SJSA1 (cell line): ENCODE data around the gene PCSK6. TPM values are rescaled to one million over a fixed set of nuclear protein-coding genes. Genes with fewer than 3 reads are reported as not detected.
A peak's percentile ranks its signal among the peaks of the same experiment; 100 is the strongest.

Experiments
- DNase-seq, 2 experiments: peaks; one replicate each; pipeline ENCODE4 v3.0.0-alpha.2; 2015 to 2020; ENCODE audit warnings: low spot score in 2 of 2, low read depth in 1 of 2
- H3K27ac ChIP-seq: fragments of 250-450 bp; sonication (Bioruptor Pico); 2 replicates; pipeline ENCODE4 v1.5.1; 2020; ENCODE audit warnings: mild to moderate bottlenecking, moderate library complexity
- H3K27me3 ChIP-seq: fragments of 250-450 bp; sonication (Bioruptor Pico); replicated peaks from 2 replicates; pipeline ENCODE4 v1.5.1; 2020; ENCODE audit warnings: mild to moderate bottlenecking, moderate library complexity
- H3K36me3 ChIP-seq: fragments of 250-450 bp; sonication (Bioruptor Pico); 2 replicates; pipeline ENCODE4 v1.5.1; 2020; ENCODE audit warnings: mild to moderate bottlenecking
- H3K4me1 ChIP-seq: fragments of 250-450 bp; sonication (Bioruptor Pico); replicated peaks from 2 replicates; pipeline ENCODE4 v1.6.1; 2021; ENCODE audit warnings: mild to moderate bottlenecking
- H3K4me3 ChIP-seq: fragments of 250-450 bp; sonication (Bioruptor Pico); 2 replicates; pipeline ENCODE4 v1.5.1; 2020; ENCODE audit warnings: mild to moderate bottlenecking
- H3K9me3 ChIP-seq: fragments of 250-450 bp; sonication (Bioruptor Pico); replicated peaks from 2 replicates; pipeline ENCODE4 v1.5.1; 2020; ENCODE audit warnings: mild to moderate bottlenecking
- total RNA-seq: library from RNA; depleted of rRNA; stranded (reverse); fragments of >200 nt; shearing (Covaris generic); gene quantifications from 2 replicates; pipeline ENCODE4 v1.2.3, GENCODE V29; 2014; rRNA removed

The PCSK6 gene
- total RNA-seq, 1 experiment from 2014 or later = 1.7 TPM

DNA sequence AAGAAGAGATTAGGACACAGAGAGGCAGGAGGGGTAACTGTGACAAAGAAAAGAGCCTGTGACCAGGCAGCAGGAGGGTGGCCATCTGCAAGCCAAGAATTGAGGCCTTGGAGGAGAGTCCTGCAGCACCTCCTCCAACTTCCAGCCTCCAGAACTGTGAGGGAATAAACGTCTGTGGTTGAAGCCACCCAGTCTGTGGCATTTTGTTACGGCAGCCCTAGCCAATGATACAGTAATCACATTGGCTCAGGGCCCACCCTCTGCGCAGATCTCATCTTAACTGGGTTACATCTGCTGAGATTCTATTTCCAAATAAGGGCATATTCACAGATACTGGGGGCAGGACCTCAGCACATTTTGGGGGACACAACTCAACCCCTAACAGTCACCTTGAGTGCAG lies 223.5 kb downstream of the PCSK6 start:
- Histone ChIP-seq H3K4me1 (peaks cover 51% of the 10 kb centered on the region), H3K27me3 (no peaks in the 10 kb centered on the region), H3K27ac (peak overlapping the region; percentile 73), H3K4me3 (no peak overlapping the region), H3K36me3 (peaks cover 30% of the 10 kb centered on the region), H3K9me3 (no peaks in the 10 kb centered on the region)
- DNase-seq = peak; percentile 87 to 93

DNA sequence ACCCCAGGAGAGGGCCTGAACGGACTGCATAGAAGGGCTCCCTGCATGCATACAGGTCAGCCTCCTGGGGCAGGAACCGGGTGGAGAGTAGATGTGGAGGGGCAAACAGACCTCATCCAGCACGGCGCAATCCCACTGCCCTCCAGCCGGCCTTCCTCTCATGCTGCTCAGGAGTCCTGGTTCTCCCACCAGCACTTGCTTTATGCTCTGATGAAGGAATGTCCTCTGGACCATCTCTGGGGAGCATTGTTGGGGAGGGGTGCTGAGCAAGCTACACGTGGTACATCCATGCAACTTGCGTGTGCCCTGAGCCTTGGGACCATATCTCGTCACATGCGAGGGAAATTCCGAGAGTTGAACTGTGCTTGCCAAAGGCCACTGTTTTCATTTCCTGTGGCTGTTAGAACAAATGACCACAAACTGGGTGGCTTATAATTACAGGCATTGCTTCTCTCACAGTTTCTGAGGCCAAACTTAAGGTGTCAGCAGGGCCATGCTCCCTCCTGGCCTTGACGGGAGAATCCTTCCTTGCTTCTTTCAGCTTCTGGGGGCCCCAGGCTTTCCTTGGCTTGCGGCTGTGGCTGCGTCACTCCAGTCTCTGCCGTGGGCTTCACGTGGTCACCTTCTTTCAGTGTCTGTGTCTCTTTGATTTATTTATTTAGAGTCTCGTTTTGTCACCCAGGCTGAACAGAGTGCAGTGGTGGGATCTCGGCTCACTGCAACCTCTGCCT lies 224.4 kb downstream of the PCSK6 start:
- Histone ChIP-seq H3K9me3 (no peaks in the 10 kb centered on the region), H3K4me1 (peaks cover 51% of the 10 kb centered on the region)

DNA sequence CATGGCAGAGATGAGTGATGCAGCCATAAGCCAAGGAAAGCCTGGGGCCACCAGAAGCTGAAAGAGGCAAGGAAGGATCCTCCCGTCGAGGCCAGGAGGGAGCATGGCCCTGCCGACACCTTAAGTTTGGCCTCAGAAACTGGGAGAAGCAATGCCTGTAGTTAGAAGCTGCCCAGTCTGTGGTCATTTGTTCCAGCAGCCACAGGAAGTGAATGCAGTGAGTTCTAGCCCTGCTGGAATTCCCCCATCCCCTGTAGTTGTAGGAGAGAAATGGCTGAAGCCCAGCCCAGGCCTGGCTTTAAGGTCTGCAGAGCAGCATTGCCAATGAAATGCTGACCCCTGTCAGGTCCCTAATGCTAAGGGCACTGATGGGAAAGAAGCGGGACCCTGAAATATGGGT lies 225.5 kb downstream of the PCSK6 start:
- peak in 1 of 2 experiments; percentile 26 for DNase-seq
- H3K4me1 ChIP-seq = peaks cover 51% of the 10 kb centered on the region
- no peaks in the 10 kb centered on the region for H3K27me3 ChIP-seq
- H3K9me3 ChIP-seq = no peaks in the 10 kb centered on the region
- no peak overlapping the region for H3K4me3 ChIP-seq
- peaks cover 10% of the 10 kb centered on the region for H3K36me3 ChIP-seq
- H3K27ac ChIP-seq = peak overlapping the region; percentile 51; the same call in 1 of the 2 replicates

More for the DNA sequence above, 224.4 kb downstream of the PCSK6 start:
- H3K27ac ChIP-seq = peak overlapping the region; percentile 51
- DNase-seq = peak in 1 of 2 experiments; percentile 50
- H3K36me3 ChIP-seq = peaks cover 21% of the 10 kb centered on the region
- H3K27me3 ChIP-seq = no peaks in the 10 kb centered on the region
- no peak overlapping the region for H3K4me3 ChIP-seq

DNA sequence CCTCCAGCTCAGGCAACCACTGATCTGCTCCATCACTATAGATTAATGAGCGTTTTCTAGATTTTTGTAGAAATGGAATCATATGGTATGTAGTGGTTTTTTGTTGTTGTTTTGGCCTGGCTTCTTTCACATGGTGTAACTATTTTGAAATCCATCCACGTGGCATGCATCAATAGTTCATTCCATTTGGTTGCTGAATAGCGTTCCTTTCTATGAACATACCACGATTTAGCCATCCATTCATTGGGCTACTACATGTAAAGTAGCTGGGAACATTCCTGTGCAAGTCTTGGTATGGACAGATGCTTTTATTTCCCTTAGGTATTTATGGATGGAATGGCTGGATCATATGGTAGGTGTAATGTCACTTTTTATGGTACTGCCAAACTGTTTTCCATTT lies 227.0 kb downstream of the PCSK6 start:
- Histone ChIP-seq H3K4me1 (peaks cover 40% of the 10 kb centered on the region), H3K27me3 (no peaks in the 10 kb centered on the region), H3K9me3 (no peaks in the 10 kb centered on the region), H3K36me3 (no peaks in the 10 kb centered on the region; the same call in 1 of the 2 replicates), H3K27ac (no peak overlapping the region), H3K4me3 (no peak overlapping the region)
- DNase-seq = no peak

DNA sequence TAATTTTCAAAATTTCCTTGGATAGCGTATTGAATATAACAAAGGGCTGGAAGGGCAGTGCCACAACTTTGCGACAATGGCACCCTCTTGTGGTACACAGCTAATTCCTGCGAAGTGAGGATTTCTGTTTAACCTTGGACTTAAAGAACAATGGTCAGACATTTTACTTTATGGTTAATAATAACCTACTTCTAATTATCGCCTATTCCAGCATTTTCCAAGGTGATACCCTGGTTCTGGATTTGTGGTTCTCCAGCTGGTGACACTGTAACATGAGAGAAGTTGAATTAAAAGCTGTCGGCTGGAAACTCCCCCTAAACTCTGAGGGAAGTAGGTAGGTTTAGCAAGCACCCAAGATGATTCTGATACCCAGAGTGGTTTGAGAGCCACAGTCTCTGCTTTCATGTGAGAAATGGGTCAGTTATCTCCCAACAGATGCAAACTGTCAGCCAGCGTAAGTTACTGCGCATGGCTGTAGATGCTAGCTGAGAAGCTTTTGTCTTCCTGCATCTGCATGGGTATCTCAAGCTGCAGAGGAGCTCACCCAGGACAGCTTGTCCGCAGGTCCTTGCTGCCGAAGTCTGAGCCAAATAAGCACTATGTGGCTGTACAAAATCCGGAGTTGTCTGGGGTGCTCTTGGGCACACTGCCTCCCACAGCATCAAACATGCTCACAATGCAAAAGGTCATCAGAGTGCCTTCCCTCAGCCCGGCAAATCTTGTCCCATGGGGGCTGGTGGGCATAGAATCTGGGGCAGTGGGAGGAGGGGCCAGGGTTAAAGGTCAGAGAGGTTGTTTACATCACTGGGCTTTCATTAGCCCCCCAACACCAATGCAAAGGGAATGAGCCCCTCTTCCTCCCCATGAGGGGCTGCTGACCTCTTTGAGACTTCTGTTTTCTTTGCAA lies 231.0 kb downstream of the PCSK6 start:
- Histone ChIP-seq H3K4me3 (no peak overlapping the region), H3K9me3 (no peaks in the 10 kb centered on the region; the same call in 1 of the 2 replicates), H3K27ac (no peak overlapping the region), H3K27me3 (no peaks in the 10 kb centered on the region), H3K4me1 (no peaks in the 10 kb centered on the region; the same call in none of the 2 replicates), H3K36me3 (no peaks in the 10 kb centered on the region)
- DNase-seq = peak in 1 of 2 experiments; percentile 58

DNA sequence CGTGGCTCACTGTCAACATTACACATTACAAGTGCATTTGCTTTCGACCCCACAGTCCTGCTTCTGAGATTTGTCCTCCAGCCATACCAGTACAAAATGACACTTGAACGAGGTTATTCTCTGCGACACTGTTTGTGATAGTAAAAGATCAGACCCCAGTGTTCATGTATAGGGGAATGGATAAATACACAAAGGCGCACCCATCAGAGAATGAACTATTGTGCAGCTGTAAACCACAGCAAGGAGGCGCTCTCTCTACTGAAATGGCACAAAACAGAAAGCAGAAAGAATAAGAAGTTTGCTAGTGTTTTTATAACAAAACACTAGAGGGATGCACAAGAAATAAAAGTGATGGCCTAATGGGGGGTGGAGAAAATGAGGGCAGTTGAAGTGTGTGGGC lies 232.8 kb downstream of the PCSK6 start:
- peaks cover under 1% of the 10 kb centered on the region; the same call in 1 of the 2 replicates for H3K36me3 ChIP-seq
- H3K27ac ChIP-seq = no peak overlapping the region
- H3K4me1 ChIP-seq = peaks cover 10% of the 10 kb centered on the region
- no peak for DNase-seq
- H3K27me3 ChIP-seq = no peaks in the 10 kb centered on the region
- no peak overlapping the region for H3K4me3 ChIP-seq
- no peaks in the 10 kb centered on the region; the same call in 1 of the 2 replicates for H3K9me3 ChIP-seq

DNA sequence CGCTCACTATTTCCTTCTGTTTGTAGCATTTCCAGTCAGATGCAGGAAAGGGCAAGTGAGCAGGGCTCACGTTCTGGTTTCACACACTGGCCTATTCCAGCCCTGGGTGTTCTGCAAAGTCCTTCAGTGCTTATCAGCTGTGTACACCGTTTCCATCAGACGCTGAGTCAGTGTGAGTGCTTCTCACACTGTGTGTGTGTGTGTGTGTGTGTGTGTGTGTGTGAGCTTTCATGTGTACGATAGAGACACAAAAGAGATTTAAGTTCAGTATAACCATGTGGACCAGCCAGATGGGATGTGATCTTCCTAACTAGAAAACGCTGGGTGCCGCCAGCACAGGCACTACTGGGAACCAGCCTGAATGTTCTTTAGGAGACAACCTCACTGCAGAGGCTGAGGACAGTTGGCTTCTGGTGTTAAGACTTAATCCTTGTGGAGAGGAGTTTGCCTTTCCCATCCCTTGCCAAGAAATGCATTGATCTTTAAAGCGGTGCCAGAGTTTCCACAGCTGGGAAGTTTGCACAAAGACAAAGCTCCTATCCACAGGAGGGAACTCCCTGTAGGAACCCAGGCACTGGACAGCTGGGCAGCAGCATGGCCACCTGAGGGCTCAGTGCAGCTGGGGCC lies 233.8 kb downstream of the PCSK6 start:
- Histone ChIP-seq H3K36me3 (peaks cover 7% of the 10 kb centered on the region), H3K4me1 (peaks cover 10% of the 10 kb centered on the region), H3K9me3 (no peaks in the 10 kb centered on the region; the same call in 1 of the 2 replicates), H3K4me3 (no peak overlapping the region), H3K27ac (no peak overlapping the region), H3K27me3 (no peaks in the 10 kb centered on the region)
- peak in 1 of 2 experiments; percentile 13 for DNase-seq

DNA sequence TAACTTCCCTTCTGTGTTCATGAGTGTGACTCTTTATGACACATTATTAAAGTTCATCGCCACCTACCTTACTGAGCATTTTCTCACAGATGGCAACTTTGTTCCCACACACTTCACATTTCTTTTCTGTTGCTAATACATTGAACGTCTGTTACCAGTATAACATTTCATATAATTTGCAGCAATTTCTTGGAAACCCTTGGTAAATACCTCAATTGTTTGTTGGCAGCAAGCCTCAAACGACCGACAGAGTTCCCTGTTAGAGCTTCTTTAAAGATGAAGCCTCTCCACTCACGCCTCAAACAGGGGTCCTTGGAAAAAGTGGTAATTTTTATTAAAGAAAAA lies 234.5 kb downstream of the PCSK6 start:
- H3K36me3 ChIP-seq = peaks cover 14% of the 10 kb centered on the region
- no peaks in the 10 kb centered on the region for H3K27me3 ChIP-seq
- no peak overlapping the region for H3K27ac ChIP-seq
- no peaks in the 10 kb centered on the region; the same call in 1 of the 2 replicates for H3K9me3 ChIP-seq
- peaks cover 16% of the 10 kb centered on the region for H3K4me1 ChIP-seq
- DNase-seq = no peak
- H3K4me3 ChIP-seq = no peak overlapping the region

DNA sequence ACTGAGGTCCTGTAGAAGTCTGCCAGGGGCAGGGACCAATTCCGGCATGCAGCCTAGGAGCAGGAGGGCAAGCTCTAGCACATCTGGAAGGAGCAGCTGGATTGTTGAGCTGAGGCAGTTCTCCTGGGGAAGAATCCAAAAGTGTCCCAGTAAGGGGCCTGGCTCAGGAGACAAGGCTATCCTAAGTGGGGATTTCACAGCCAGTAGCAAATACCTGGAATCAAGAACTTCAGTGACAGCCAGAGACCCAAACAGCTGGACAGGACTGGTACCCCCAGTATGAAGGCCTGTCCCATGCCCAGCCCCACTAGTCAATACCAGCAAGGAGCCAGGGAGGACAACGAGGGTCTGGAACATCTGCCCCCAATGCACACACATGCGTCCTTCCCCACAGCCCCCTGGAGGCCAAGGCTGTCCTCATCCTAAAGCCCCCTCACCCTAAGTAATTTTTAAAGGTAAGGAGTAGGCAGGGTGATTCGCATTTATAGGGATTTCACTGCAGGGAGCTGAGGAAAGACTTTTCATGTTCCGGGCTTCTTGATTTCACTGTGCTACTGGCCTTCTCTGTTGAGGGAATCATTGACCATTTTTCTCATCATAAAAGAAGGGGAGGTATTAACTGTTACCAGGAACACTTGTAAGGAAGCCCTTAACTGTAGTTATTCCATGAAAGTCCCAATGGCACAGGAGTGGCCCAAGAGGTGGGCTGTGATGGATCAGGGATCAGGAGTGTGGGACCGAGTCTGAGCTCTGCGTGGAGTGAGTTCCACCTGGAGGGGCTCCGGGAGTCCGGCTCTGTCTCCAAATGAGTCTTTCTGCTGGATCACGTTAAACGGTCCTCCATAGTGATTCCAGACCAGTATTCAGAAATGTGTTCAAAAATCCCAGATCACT lies 235.1 kb downstream of the PCSK6 start:
- Histone ChIP-seq H3K36me3 (peaks cover 19% of the 10 kb centered on the region), H3K9me3 (no peaks in the 10 kb centered on the region; the same call in 1 of the 2 replicates), H3K4me1 (peaks cover 21% of the 10 kb centered on the region), H3K27ac (no peak overlapping the region), H3K4me3 (no peak overlapping the region), H3K27me3 (no peaks in the 10 kb centered on the region)
- no peak for DNase-seq

Other genes starting within 250 kb of the PCSK6 start
- 47.9 and 62.8 TPM in 2 replicates for gene CHSY1, start 237.7 kb downstream of the PCSK6 start, total RNA-seq
- gene SELENOS, start 212.2 kb downstream of the PCSK6 start, total RNA-seq = 180 and 181 TPM in 2 replicates
- 37.9 and 76.3 TPM in 2 replicates for gene SNRPA1, start 194.5 kb downstream of the PCSK6 start, total RNA-seq
- 45.7 and 50.5 TPM in 2 replicates for gene TM2D3, start 162.7 kb upstream of the PCSK6 start, total RNA-seq
- 20.7 and 30.2 TPM in 2 replicates for gene TARS3, start 234.8 kb upstream of the PCSK6 start, total RNA-seq